H9 (cell line): ENCODE measurements around the gene ACTN1. TPM values are rescaled to one million over a fixed set of nuclear protein-coding genes. Genes with fewer than 3 reads are reported as not detected.

Experiments used
- DNase-seq: peaks from one replicate; pipeline ENCODE4 v3.0.0-alpha.2; 2017
- H2AFZ ChIP-seq: one replicate; pipeline ENCODE4 v1.6.1; 2013; ENCODE audit warnings: mild to moderate bottlenecking, low read length, control low read depth, moderate library complexity
- H2AK5ac ChIP-seq: 2 replicates; pipeline ENCODE4 v1.6.1; 2013; ENCODE audit warnings: low read length, control low read depth, mixed read lengths; ENCODE audit not compliant: insufficient read length
- H2BK120ac ChIP-seq: one replicate; pipeline ENCODE4 v1.6.1; 2013; ENCODE audit warnings: low read depth, mild to moderate bottlenecking, low read length, control low read depth, inconsistent platforms; ENCODE audit not compliant: poor library complexity, severe bottlenecking
- H2BK12ac ChIP-seq: 2 replicates; pipeline ENCODE4 v1.6.1; 2013; ENCODE audit warnings: low read length, control low read depth, mixed read lengths, low read depth; ENCODE audit not compliant: insufficient read length
- H2BK15ac ChIP-seq: 2 replicates; pipeline ENCODE4 v1.6.1; 2013; ENCODE audit warnings: low read depth, low read length, control low read depth
- H2BK20ac ChIP-seq: one replicate; pipeline ENCODE4 v1.6.1; 2013; ENCODE audit warnings: low read depth, mild to moderate bottlenecking, low read length, control low read depth, inconsistent platforms; ENCODE audit not compliant: poor library complexity, severe bottlenecking
- H2BK5ac ChIP-seq: 2 replicates; pipeline ENCODE4 v1.6.1; 2013; ENCODE audit warnings: low read length, control low read depth, mixed read lengths; ENCODE audit not compliant: insufficient read length
- H3K14ac ChIP-seq: 2 replicates; pipeline ENCODE4 v1.6.1; 2013; ENCODE audit warnings: low read length, control low read depth; ENCODE audit not compliant: insufficient read depth
- H3K18ac ChIP-seq: 2 replicates; pipeline ENCODE4 v1.6.1; 2013; ENCODE audit warnings: low read depth, mild to moderate bottlenecking, mixed read lengths, low read length, control low read depth; ENCODE audit not compliant: insufficient read length
- H3K23ac ChIP-seq: 2 replicates; pipeline ENCODE4 v1.6.1; 2013; ENCODE audit warnings: low read length, control low read depth, mixed read lengths, low read depth; ENCODE audit not compliant: insufficient read length
- H3K23me2 ChIP-seq: 2 replicates; pipeline ENCODE4 v1.6.1; 2013; ENCODE audit warnings: low read depth, mild to moderate bottlenecking, mixed read lengths, low read length, control low read depth; ENCODE audit not compliant: insufficient read length, poor library complexity, severe bottlenecking
- H3K27ac ChIP-seq: 2 replicates; pipeline ENCODE4 v1.5.1; 2013; ENCODE audit warnings: low read length, control low read depth, mixed read lengths, low read depth; ENCODE audit not compliant: insufficient read length
- H3K27me3 ChIP-seq: 2 replicates; pipeline ENCODE4 v1.6.1; 2013; ENCODE audit warnings: low read length, control low read depth, inconsistent platforms; ENCODE audit not compliant: insufficient read depth
- H3K4ac ChIP-seq: 2 replicates; pipeline ENCODE4 v1.6.1; 2013; ENCODE audit warnings: low read depth, mild to moderate bottlenecking, control low read depth, inconsistent platforms, low read length, moderate library complexity
- H3K4me1 ChIP-seq: 2 replicates; pipeline ENCODE4 v1.6.1; 2013; ENCODE audit warnings: low read length, control low read depth, inconsistent platforms; ENCODE audit not compliant: insufficient read depth
- H3K4me2 ChIP-seq: 2 replicates; pipeline ENCODE4 v1.6.1; 2013; ENCODE audit warnings: low read length, control low read depth, mixed read lengths; ENCODE audit not compliant: insufficient read length, insufficient read depth
- H3K56ac ChIP-seq: 2 replicates; pipeline ENCODE4 v1.6.1; 2013; ENCODE audit warnings: low read depth, mild to moderate bottlenecking, mixed read lengths, low read length, control low read depth; ENCODE audit not compliant: insufficient read length
- H3K79me1 ChIP-seq: 2 replicates; pipeline ENCODE4 v1.6.1; 2013; ENCODE audit warnings: low read depth, mild to moderate bottlenecking, moderate library complexity, low read length, control low read depth, inconsistent platforms; ENCODE audit not compliant: insufficient read depth, poor library complexity, severe bottlenecking
- H3K79me2 ChIP-seq: 2 replicates; pipeline ENCODE4 v1.6.1; 2013; ENCODE audit warnings: low read length, control low read depth, inconsistent platforms; ENCODE audit not compliant: insufficient read depth
- H3K9ac ChIP-seq: 2 replicates; pipeline ENCODE4 v1.6.1; 2013; ENCODE audit warnings: low read length, control low read depth, mixed read lengths; ENCODE audit not compliant: insufficient read length; ENCODE audit errors: extremely low read depth
- H3K9me3 ChIP-seq: one replicate; pipeline ENCODE4 v1.6.1; 2013; ENCODE audit warnings: low read depth, low read length, inconsistent platforms; ENCODE audit not compliant: control insufficient read depth
- H3T11ph ChIP-seq: one replicate; pipeline ENCODE4 v1.6.1; 2013; ENCODE audit warnings: mild to moderate bottlenecking, low read length, control low read depth, inconsistent platforms
- H4K20me1 ChIP-seq: one replicate; pipeline ENCODE4 v1.6.1; 2013; ENCODE audit not compliant: control insufficient read depth, insufficient read length, insufficient read depth
- H4K5ac ChIP-seq: 2 replicates; pipeline ENCODE4 v1.6.1; 2013; ENCODE audit warnings: low read depth, mild to moderate bottlenecking, mixed read lengths, low read length, control low read depth; ENCODE audit not compliant: insufficient read length
- H4K8ac ChIP-seq: replicated peaks from 2 replicates; pipeline ENCODE4 v1.6.1; 2013; ENCODE audit warnings: low read length, control low read depth, mixed read lengths, low read depth; ENCODE audit not compliant: insufficient read length
- H4K91ac ChIP-seq: 2 replicates; pipeline ENCODE4 v1.6.1; 2013; ENCODE audit warnings: low read depth, mild to moderate bottlenecking, moderate library complexity, mixed read lengths, low read length, control low read depth; ENCODE audit not compliant: insufficient read length
- H3K27ac Mint-ChIP-seq, 3 experiments: 2 replicates in 2 of 3; 3 replicates in 1 of 3; pipeline ENCODE4 v1.8.0; 2020 to 2021; ENCODE audit warnings: mixed read lengths in 3 of 3, mild to moderate bottlenecking in 1 of 3, moderate library complexity in 1 of 3
- H3K27me3 Mint-ChIP-seq: 2 replicates; pipeline ENCODE4 v1.8.0; 2021; ENCODE audit warnings: low read depth, mild to moderate bottlenecking, moderate library complexity, mixed read lengths
- H3K36me3 Mint-ChIP-seq, 3 experiments: 2 replicates in 2 of 3; 3 replicates in 1 of 3; pipeline ENCODE4 v1.8.0; 2020 to 2021; ENCODE audit warnings: low read depth in 3 of 3, mixed read lengths in 3 of 3; ENCODE audit not compliant: insufficient read depth in 1 of 3
- H3K4me1 Mint-ChIP-seq, 2 experiments: 2 replicates each; pipeline ENCODE4 v1.8.0; 2020; ENCODE audit warnings: mixed read lengths in 2 of 2
- H3K4me3 Mint-ChIP-seq, 2 experiments: 2 replicates in 1 of 2; 3 replicates in 1 of 2; pipeline ENCODE4 v1.8.0; 2020 to 2021; ENCODE audit warnings: mild to moderate bottlenecking in 2 of 2, mixed read lengths in 2 of 2, moderate library complexity in 1 of 2
- H3K9me3 Mint-ChIP-seq, 2 experiments: 2 replicates in 1 of 2; 3 replicates in 1 of 2; pipeline ENCODE4 v1.8.0; 2020; ENCODE audit warnings: mild to moderate bottlenecking in 2 of 2, mixed read lengths in 2 of 2, moderate library complexity in 1 of 2
- WGBS: extraction: QIAGEN DNeasy Blood & Tissue Kit; methylation state at CpG from one replicate; pipeline ENCODE4 v1.1.7; 2013; ENCODE audit warnings: missing lambda C conversion rate, low lambda C conversion rate, mixed read lengths; ENCODE audit not compliant: insufficient read length; ENCODE audit errors: extremely low coverage; 5-methylcytosine and 5-hydroxymethylcytosine counted together
- total RNA-seq: library from RNA; stranded (reverse); gene quantifications from 2 replicates; pipeline ENCODE4 v1.2.1, GENCODE V29; 2021
- TF ChIP-seq, protein P1 (sequence below): fragments of 200-600 bp; sonication (generic); conservative IDR thresholded peaks from 3 replicates; pipeline ENCODE4 v1.8.0; 2021; ENCODE audit warnings: antibody characterized with exemption, mild to moderate bottlenecking

ACTN1 gene
- total RNA-seq, 1 experiment from 2014 or later = 219 TPM

DNA sequence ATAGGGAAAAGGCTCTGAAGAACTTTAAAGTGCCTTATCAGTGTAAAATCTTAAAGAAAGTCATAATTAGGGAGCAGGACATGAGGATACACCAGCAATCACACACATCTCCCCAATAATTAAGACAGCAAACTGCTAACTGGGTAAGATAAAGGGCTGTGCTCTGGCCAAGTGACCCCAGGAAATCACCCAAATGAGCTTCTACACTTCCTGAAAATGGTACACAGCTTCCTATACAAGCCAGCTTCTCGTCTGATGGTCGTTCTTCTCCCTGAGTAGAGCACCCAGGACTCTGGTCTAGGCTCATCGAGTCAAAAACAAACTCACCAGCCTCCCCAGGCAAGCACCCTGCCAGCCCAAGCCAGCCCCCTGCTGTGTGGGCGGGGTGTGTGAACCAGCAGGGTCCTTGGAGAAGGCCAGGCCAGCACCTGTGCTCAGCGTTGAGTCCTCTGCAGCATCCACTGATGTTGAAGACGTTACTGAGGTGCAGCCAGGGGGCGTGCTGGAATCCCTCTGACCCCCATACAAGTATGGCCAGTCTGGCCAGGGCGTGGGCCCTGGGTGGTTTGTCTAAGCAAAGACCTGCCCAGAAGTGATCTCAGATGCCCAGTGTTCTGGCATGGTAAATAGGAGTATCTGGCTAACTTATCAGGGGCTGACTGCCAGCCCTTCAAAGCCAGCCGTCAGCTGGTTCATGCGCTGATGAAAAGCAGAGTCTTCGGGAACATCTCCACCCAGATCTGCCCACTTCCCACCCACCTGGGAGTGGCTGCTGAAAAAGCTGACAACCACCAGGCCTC, 41.4 kb downstream of the ACTN1 start:
- no peak overlapping the region for H3K14ac ChIP-seq
- no peak overlapping the region for H2BK12ac ChIP-seq
- H3K27me3 Mint-ChIP-seq = no peaks in the 10 kb centered on the region
- H4K5ac ChIP-seq = no peak overlapping the region
- peaks cover 66 to 85% of the 10 kb centered on the region in 2 experiments for H3K4me1 Mint-ChIP-seq
- no CpG with 5 or more reads among the region's 11 CpGs for WGBS
- TF ChIP-seq, protein P1, sequence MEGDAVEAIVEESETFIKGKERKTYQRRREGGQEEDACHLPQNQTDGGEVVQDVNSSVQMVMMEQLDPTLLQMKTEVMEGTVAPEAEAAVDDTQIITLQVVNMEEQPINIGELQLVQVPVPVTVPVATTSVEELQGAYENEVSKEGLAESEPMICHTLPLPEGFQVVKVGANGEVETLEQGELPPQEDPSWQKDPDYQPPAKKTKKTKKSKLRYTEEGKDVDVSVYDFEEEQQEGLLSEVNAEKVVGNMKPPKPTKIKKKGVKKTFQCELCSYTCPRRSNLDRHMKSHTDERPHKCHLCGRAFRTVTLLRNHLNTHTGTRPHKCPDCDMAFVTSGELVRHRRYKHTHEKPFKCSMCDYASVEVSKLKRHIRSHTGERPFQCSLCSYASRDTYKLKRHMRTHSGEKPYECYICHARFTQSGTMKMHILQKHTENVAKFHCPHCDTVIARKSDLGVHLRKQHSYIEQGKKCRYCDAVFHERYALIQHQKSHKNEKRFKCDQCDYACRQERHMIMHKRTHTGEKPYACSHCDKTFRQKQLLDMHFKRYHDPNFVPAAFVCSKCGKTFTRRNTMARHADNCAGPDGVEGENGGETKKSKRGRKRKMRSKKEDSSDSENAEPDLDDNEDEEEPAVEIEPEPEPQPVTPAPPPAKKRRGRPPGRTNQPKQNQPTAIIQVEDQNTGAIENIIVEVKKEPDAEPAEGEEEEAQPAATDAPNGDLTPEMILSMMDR = peak; percentile 59
- no peak overlapping the region for H3K9ac ChIP-seq
- no peak overlapping the region for H3K18ac ChIP-seq
- no peak overlapping the region for H2AK5ac ChIP-seq
- no peak overlapping the region for H3T11ph ChIP-seq
- no peak overlapping the region for H3K4me2 ChIP-seq
- H2BK5ac ChIP-seq = no peak overlapping the region
- peaks cover 30% of the 10 kb centered on the region for H3K79me2 ChIP-seq
- peaks cover 12% of the 10 kb centered on the region; the same call in 1 of the 2 replicates for H3K4me1 ChIP-seq
- no peak overlapping the region for H3K4me3 Mint-ChIP-seq
- H2BK20ac ChIP-seq = no peak overlapping the region
- no peak overlapping the region for H3K23ac ChIP-seq
- H4K20me1 ChIP-seq = peaks cover 2% of the 10 kb centered on the region
- no peaks in the 10 kb centered on the region for H3K27me3 ChIP-seq
- peaks cover 1 to 13% (median 4%) of the 10 kb centered on the region in 3 experiments; a peak in 5 of 7 replicates for H3K36me3 Mint-ChIP-seq
- no peak overlapping the region for H3K27ac ChIP-seq
- peak; percentile 74 for DNase-seq
- H4K91ac ChIP-seq = no peak overlapping the region
- no peak overlapping the region for H2AFZ ChIP-seq
- no peaks in the 10 kb centered on the region for H3K9me3 ChIP-seq
- no peak overlapping the region for H2BK120ac ChIP-seq
- H3K56ac ChIP-seq = no peak overlapping the region
- H2BK15ac ChIP-seq = no peak overlapping the region
- no peaks in the 10 kb centered on the region for H3K9me3 Mint-ChIP-seq
- H3K23me2 ChIP-seq = no peaks in the 10 kb centered on the region
- peaks cover 7% of the 10 kb centered on the region for H3K79me1 ChIP-seq
- peak overlapping the region in 1 of 3 experiments; percentile 39; a peak in 2 of 7 replicates for H3K27ac Mint-ChIP-seq
- H4K8ac ChIP-seq = no peak overlapping the region
- no peak overlapping the region for H3K4ac ChIP-seq
